Effector memory CD8-positive, alpha-beta T cell (primary cell): ENCODE results near the gene SYNE1.
"Not testable (repeated sequence)": the region's sequence is repeated elsewhere in the genome, so short reads cannot be mapped to it uniquely, and the experiment has no call there.

Experiments used
- ATAC-seq: fragments of 150-1000 bp; cut with Tn5 transposase; replicated peaks from 2 replicates; pipeline ENCODE4 v1.10.0; 2021; ENCODE audit warnings: mild to moderate bottlenecking, moderate library complexity
- DNase-seq, 3 experiments: peaks; one replicate each; pipeline ENCODE4 v3.0.0; 2021
- H3K27ac Mint-ChIP-seq, 2 donors: one replicate each; pipeline ENCODE4 v1.8.0; 2022; ENCODE audit warnings: mild to moderate bottlenecking in 2 of 2, mixed read lengths in 2 of 2, moderate library complexity in 2 of 2
- H3K27me3 Mint-ChIP-seq, 2 donors: one replicate each; pipeline ENCODE4 v1.8.0; 2022; ENCODE audit warnings: mixed read lengths in 2 of 2
- H3K36me3 Mint-ChIP-seq: one replicate; pipeline ENCODE4 v1.8.0; 2022; ENCODE audit warnings: mild to moderate bottlenecking, moderate library complexity, mixed read lengths; ENCODE audit not compliant: insufficient read depth
- H3K4me1 Mint-ChIP-seq, 2 donors: one replicate each; pipeline ENCODE4 v1.8.0; 2022; ENCODE audit warnings: low read depth in 2 of 2, mixed read lengths in 2 of 2
- H3K4me3 Mint-ChIP-seq, 2 donors: one replicate each; pipeline ENCODE4 v1.8.0; 2022; ENCODE audit warnings: mild to moderate bottlenecking in 2 of 2, mixed read lengths in 2 of 2, moderate library complexity in 2 of 2
- H3K9me3 Mint-ChIP-seq, 2 donors: one replicate each; pipeline ENCODE4 v1.8.0; 2022; ENCODE audit warnings: mixed read lengths in 2 of 2

The SYNE1 gene

GRCh38 chr6:152642578-152643375 lies 5.6 kb upstream of the SYNE1 start:
- ATAC-seq (peak; percentile 98), DNase-seq (peak; percentile 56 to 67 (median 61))
- H3K36me3 Mint-ChIP-seq: no peaks in the 10 kb centered on the region
- H3K27ac Mint-ChIP-seq: no peak overlapping the region
- H3K27me3 Mint-ChIP-seq: peaks cover 0 to 6% of the 10 kb centered on the region in 2 donors
- peaks cover 16 to 25% of the 10 kb centered on the region in 2 donors for H3K4me1 Mint-ChIP-seq
- no peaks in the 10 kb centered on the region for H3K9me3 Mint-ChIP-seq
- H3K4me3 Mint-ChIP-seq: no peak overlapping the region

- Mint-ChIP-seq H3K27me3 (peaks cover 0 to 9% of the 10 kb centered on the region in 2 donors), H3K4me1 (peaks cover 47 to 61% of the 10 kb centered on the region in 2 donors), H3K27ac (peak overlapping the region; percentile 90 to 97), H3K4me3 (peak overlapping the region; percentile 93 to 98), H3K9me3 (no peaks in the 10 kb centered on the region), H3K36me3 (no peaks in the 10 kb centered on the region)
- DNase-seq (peak; percentile 4 to 33 (median 20)), ATAC-seq (peak; percentile 43)
These were observed 410 bp downstream of the SYNE1 start for GRCh38 chr6:152636609-152637295.

- Mint-ChIP-seq H3K27me3 (peaks cover 0 to 9% of the 10 kb centered on the region in 2 donors), H3K4me1 (peaks cover 51 to 64% of the 10 kb centered on the region in 2 donors), H3K9me3 (no peaks in the 10 kb centered on the region), H3K4me3 (peak overlapping the region; percentile 93 to 98), H3K27ac (peak overlapping the region; percentile 90 to 97), H3K36me3 (no peaks in the 10 kb centered on the region)
- ATAC-seq (peak; percentile 53), DNase-seq (peak; percentile 3 to 50 (median 21))
These were observed 1.0 kb downstream of the SYNE1 start for GRCh38 chr6:152636021-152636608.

GRCh38 chr6:152634773-152635172 lies 2.4 kb downstream of the SYNE1 start:
- DNase-seq: peak; percentile 59 to 71 (median 60)
- peaks cover 0 to 9% of the 10 kb centered on the region in 2 donors for H3K27me3 Mint-ChIP-seq
- ATAC-seq: peak; percentile 93
- peak overlapping the region; percentile 93 to 98 for H3K4me3 Mint-ChIP-seq
- H3K4me1 Mint-ChIP-seq: peaks cover 49 to 65% of the 10 kb centered on the region in 2 donors
- H3K27ac Mint-ChIP-seq: peak overlapping the region; percentile 90 to 97
- no peaks in the 10 kb centered on the region for H3K36me3 Mint-ChIP-seq
- H3K9me3 Mint-ChIP-seq: no peaks in the 10 kb centered on the region

- H3K27me3 Mint-ChIP-seq: no peaks in the 10 kb centered on the region
- DNase-seq: no peak
- no peaks in the 10 kb centered on the region for H3K9me3 Mint-ChIP-seq
- peaks cover 12% of the 10 kb centered on the region for H3K36me3 Mint-ChIP-seq
- peak overlapping the region in 1 of 2 donors; percentile 86 for H3K27ac Mint-ChIP-seq
- H3K4me3 Mint-ChIP-seq: peak overlapping the region in 1 of 2 donors; percentile 39
- peaks cover 40 to 65% of the 10 kb centered on the region in 2 donors for H3K4me1 Mint-ChIP-seq
- ATAC-seq: no peak
These were observed 4.9 kb downstream of the SYNE1 start for GRCh38 chr6:152632121-152632782.

- H3K9me3 Mint-ChIP-seq: no peaks in the 10 kb centered on the region
- ATAC-seq: no peak
These were observed 5.8 kb downstream of the SYNE1 start for GRCh38 chr6:152631376-152631775.

GRCh38 chr6:152630832-152631231 lies 6.3 kb downstream of the SYNE1 start:
- no peak for ATAC-seq
- Mint-ChIP-seq H3K4me3 (peak overlapping the region in 1 of 2 donors; percentile 39), H3K27ac (peak overlapping the region in 1 of 2 donors; percentile 86), H3K36me3 (peaks cover 18% of the 10 kb centered on the region), H3K27me3 (no peaks in the 10 kb centered on the region), H3K9me3 (no peaks in the 10 kb centered on the region), H3K4me1 (peaks cover 37 to 65% of the 10 kb centered on the region in 2 donors)
- DNase-seq: no peak

More at GRCh38 chr6:152631376-152631775, 5.8 kb downstream of the SYNE1 start:
- Mint-ChIP-seq H3K4me3 (peak overlapping the region; percentile 7 to 39), H3K27ac (peak overlapping the region in 1 of 2 donors; percentile 86), H3K4me1 (peaks cover 37 to 65% of the 10 kb centered on the region in 2 donors), H3K36me3 (peaks cover 16% of the 10 kb centered on the region), H3K27me3 (no peaks in the 10 kb centered on the region)
- no peak for DNase-seq

- Mint-ChIP-seq H3K9me3 (no peaks in the 10 kb centered on the region), H3K4me1 (peaks cover 12 to 37% of the 10 kb centered on the region in 2 donors), H3K27ac (peak overlapping the region in 1 of 2 donors; percentile 70), H3K4me3 (peak overlapping the region in 1 of 2 donors; percentile 66), H3K36me3 (peaks cover 18% of the 10 kb centered on the region), H3K27me3 (no peaks in the 10 kb centered on the region)
- ATAC-seq (peak; percentile 86), DNase-seq (peak; percentile 5 to 12 (median 10))
These were observed 11.9 kb downstream of the SYNE1 start for GRCh38 chr6:152625213-152625612.

- not testable (repeated sequence) for H3K27me3 Mint-ChIP-seq, H3K9me3 Mint-ChIP-seq, ATAC-seq, H3K36me3 Mint-ChIP-seq, H3K4me3 Mint-ChIP-seq, DNase-seq, H3K27ac Mint-ChIP-seq
- H3K4me1 Mint-ChIP-seq: peaks cover 15 to 59% of the 10 kb centered on the region in 2 donors
These were observed 22.4 kb downstream of the SYNE1 start for GRCh38 chr6:152614776-152615175.

- ATAC-seq (no peak), DNase-seq (no peak)
- Mint-ChIP-seq H3K27ac (peak overlapping the region in 1 of 2 donors; percentile 24), H3K27me3 (no peaks in the 10 kb centered on the region), H3K4me1 (peaks cover 25 to 58% of the 10 kb centered on the region in 2 donors), H3K36me3 (no peaks in the 10 kb centered on the region), H3K9me3 (no peaks in the 10 kb centered on the region), H3K4me3 (no peak overlapping the region)
These were observed 28.0 kb downstream of the SYNE1 start for GRCh38 chr6:152609125-152609670.

- peaks cover 29 to 38% of the 10 kb centered on the region in 2 donors for H3K4me1 Mint-ChIP-seq
- no peaks in the 10 kb centered on the region for H3K9me3 Mint-ChIP-seq
- no peaks in the 10 kb centered on the region for H3K36me3 Mint-ChIP-seq
- ATAC-seq (no peak), DNase-seq (no peak)
- no peaks in the 10 kb centered on the region for H3K27me3 Mint-ChIP-seq
- no peak overlapping the region for H3K27ac Mint-ChIP-seq
- no peak overlapping the region for H3K4me3 Mint-ChIP-seq
These were observed 31.2 kb downstream of the SYNE1 start for GRCh38 chr6:152605941-152606340.

GRCh38 chr6:152605342-152605741 lies 31.8 kb downstream of the SYNE1 start:
- no peaks in the 10 kb centered on the region for H3K36me3 Mint-ChIP-seq
- no peak overlapping the region for H3K4me3 Mint-ChIP-seq
- H3K9me3 Mint-ChIP-seq: no peaks in the 10 kb centered on the region
- no peak for ATAC-seq
- H3K27ac Mint-ChIP-seq: peak overlapping the region in 1 of 2 donors; percentile 78
- no peak for DNase-seq
- H3K27me3 Mint-ChIP-seq: no peaks in the 10 kb centered on the region
- peaks cover 26 to 34% of the 10 kb centered on the region in 2 donors for H3K4me1 Mint-ChIP-seq
